ENCODE results near the gene TTC17. TPM values are rescaled to one million over a fixed set of nuclear protein-coding genes. Genes with fewer than 3 reads are reported as not detected.
"Not testable (repeated sequence)": the region's sequence is repeated elsewhere in the genome, so short reads cannot be mapped to it uniquely, and the experiment has no call there.

TTC17 gene
- total RNA-seq, 2 experiments from 2014 or later, result 72.9 to 77.3 TPM

GRCh38 chr11:43419460-43419859, 60.7 kb downstream of the TTC17 start:
- POLR2A ChIA-PET, result no interaction called here
- Histone ChIP-seq H3K36me3 (ENCODE audit: insufficient read depth, low read length) (peaks cover 28% of the 10 kb centered on the region), H3K27ac (ENCODE audit: low read depth in 1 of 2, low read length in 2 of 2) (no peak overlapping the region), H3K9me3 (ENCODE audit: control insufficient read depth in 1 of 2, insufficient read depth in 1 of 2, low read length in 2 of 2) (no peaks in the 10 kb centered on the region), H3K27me3 (ENCODE audit: control insufficient read depth in 1 of 2, insufficient read depth in 2 of 2, low read length in 2 of 2) (no peaks in the 10 kb centered on the region), H3K4me3 (ENCODE audit: low read length) (no peak overlapping the region), H3K4me1 (ENCODE audit: insufficient read depth, low read length) (no peaks in the 10 kb centered on the region)
- no peaks in the 10 kb centered on the region for H3K9me3 Mint-ChIP-seq
- ATAC-seq (ENCODE audit: poor library complexity), result peak; percentile 55
- H3K36me3 Mint-ChIP-seq (ENCODE audit: low read depth), result peaks cover 45% of the 10 kb centered on the region
- no peaks in the 10 kb centered on the region for H3K27me3 Mint-ChIP-seq
- H3K4me3 Mint-ChIP-seq, result no peak overlapping the region
- intact Hi-C loops (cut with DNase I, micrococcal nuclease), result no loop called here
- H3K27ac Mint-ChIP-seq, result no peak overlapping the region
- DNase-seq, result peak in 5 of 14 experiments; percentile 2 to 40 (median 34)
- CTCF ChIA-PET, result interaction anchor here (0.6 to 1.2 kb wide), 5 partner anchors 15 to 108 kb away, joined by 3 to 4 read pairs (median 3); no protein-coding TSS in a partner anchor
- H3K4me1 Mint-ChIP-seq (ENCODE audit: low read depth), result no peaks in the 10 kb centered on the region
- peak; percentile 74 for TF ChIP-seq CTCF (IDR thresholded peaks at IDR 0.05)

GRCh38 chr11:43427971-43428370, 69.3 kb downstream of the TTC17 start:
- no peak for DNase-seq
- no peak for TF ChIP-seq CTCF (IDR thresholded peaks at IDR 0.05)
- no peak overlapping the region for H3K4me3 ChIP-seq (ENCODE audit: low read length)
- Mint-ChIP-seq H3K4me3 (no peak overlapping the region), H3K4me1 (ENCODE audit: low read depth) (no peaks in the 10 kb centered on the region), H3K27me3 (no peaks in the 10 kb centered on the region), H3K9me3 (no peaks in the 10 kb centered on the region), H3K27ac (no peak overlapping the region), H3K36me3 (ENCODE audit: low read depth) (peaks cover 60% of the 10 kb centered on the region)
- ChIA-PET POLR2A (no interaction called here), CTCF (no interaction called here)
- no peaks in the 10 kb centered on the region for H3K27me3 ChIP-seq (ENCODE audit: control insufficient read depth in 1 of 2, insufficient read depth in 2 of 2, low read length in 2 of 2)
- H3K4me1 ChIP-seq (ENCODE audit: insufficient read depth, low read length), result no peaks in the 10 kb centered on the region
- H3K36me3 ChIP-seq (ENCODE audit: insufficient read depth, low read length), result peaks cover 10% of the 10 kb centered on the region
- no peak overlapping the region for H3K27ac ChIP-seq (ENCODE audit: low read depth in 1 of 2, low read length in 2 of 2)
- intact Hi-C loops (cut with DNase I, micrococcal nuclease), result no loop called here
- peaks cover 0 to 3% of the 10 kb centered on the region in 2 experiments for H3K9me3 ChIP-seq (ENCODE audit: control insufficient read depth in 1 of 2, insufficient read depth in 1 of 2, low read length in 2 of 2)
- no peak for ATAC-seq (ENCODE audit: poor library complexity)

- H3K4me3 Mint-ChIP-seq; H3K9me3 Mint-ChIP-seq; POLR2A ChIA-PET; ATAC-seq (ENCODE audit: poor library complexity); DNase-seq; intact Hi-C loops (cut with DNase I, micrococcal nuclease); H3K4me1 Mint-ChIP-seq (ENCODE audit: low read depth); H3K27ac Mint-ChIP-seq; H3K27ac ChIP-seq (ENCODE audit: low read depth in 1 of 2, low read length in 2 of 2); H3K9me3 ChIP-seq (ENCODE audit: control insufficient read depth in 1 of 2, insufficient read depth in 1 of 2, low read length in 2 of 2); H3K4me1 ChIP-seq (ENCODE audit: insufficient read depth, low read length); CTCF ChIA-PET; H3K27me3 Mint-ChIP-seq; H3K4me3 ChIP-seq (ENCODE audit: low read length); H3K27me3 ChIP-seq (ENCODE audit: control insufficient read depth in 1 of 2, insufficient read depth in 2 of 2, low read length in 2 of 2): not testable (repeated sequence)
- H3K36me3 ChIP-seq (ENCODE audit: insufficient read depth, low read length), result peaks cover 10% of the 10 kb centered on the region
- H3K36me3 Mint-ChIP-seq (ENCODE audit: low read depth), result peaks cover 84% of the 10 kb centered on the region
Measured at GRCh38 chr11:43430916-43431315, 72.2 kb downstream of the TTC17 start.

- intact Hi-C loops (cut with DNase I, micrococcal nuclease), result no loop called here
- H3K27ac ChIP-seq (ENCODE audit: low read depth in 1 of 2, low read length in 2 of 2), result no peak overlapping the region
- ATAC-seq (ENCODE audit: poor library complexity), result no peak
- Mint-ChIP-seq H3K27me3 (no peaks in the 10 kb centered on the region), H3K4me3 (no peak overlapping the region), H3K9me3 (no peaks in the 10 kb centered on the region), H3K36me3 (ENCODE audit: low read depth) (peaks cover 95% of the 10 kb centered on the region), H3K27ac (no peak overlapping the region), H3K4me1 (ENCODE audit: low read depth) (no peaks in the 10 kb centered on the region)
- ChIA-PET POLR2A (no interaction called here), CTCF (interaction anchor here (1.1 to 1.3 kb wide), 2 partner anchors 14 to 16 kb away, joined by 3 to 4 read pairs; no protein-coding TSS in a partner anchor)
- H3K4me1 ChIP-seq (ENCODE audit: insufficient read depth, low read length), result no peaks in the 10 kb centered on the region
- no peak overlapping the region for H3K4me3 ChIP-seq (ENCODE audit: low read length)
- TF ChIP-seq CTCF (IDR thresholded peaks at IDR 0.05), result no peak
- H3K36me3 ChIP-seq (ENCODE audit: insufficient read depth, low read length), result peaks cover 33% of the 10 kb centered on the region
- peaks cover 0 to 3% of the 10 kb centered on the region in 2 experiments for H3K9me3 ChIP-seq (ENCODE audit: control insufficient read depth in 1 of 2, insufficient read depth in 1 of 2, low read length in 2 of 2)
- no peaks in the 10 kb centered on the region for H3K27me3 ChIP-seq (ENCODE audit: control insufficient read depth in 1 of 2, insufficient read depth in 2 of 2, low read length in 2 of 2)
- DNase-seq, result no peak
Measured at GRCh38 chr11:43434893-43435292, 76.2 kb downstream of the TTC17 start.

All from CD4-positive, alpha-beta T cell (primary cell).